ENCODE data around the gene NAE1.
"Not testable (repeated sequence)": the region's sequence is repeated elsewhere in the genome, so short reads cannot be mapped to it uniquely, and the experiment has no call there.

NAE1 gene

GRCh38 chr16:66801320-66802105 lies 29.3 kb downstream of the NAE1 start, which contains the start of gene TERB1:
Gene TERB1, minus strand, starts transcription at chr16:66801584. Its CDS starts 4,786 bp downstream, at chr16:66796798.
- no peak for DNase-seq (ENCODE audit: low spot score)

- no peak for DNase-seq (ENCODE audit: low spot score)
Observed at GRCh38 chr16:66800856-66801255, 29.9 kb downstream of the NAE1 start.

- DNase-seq (ENCODE audit: low spot score): no peak
Observed at GRCh38 chr16:66798161-66798560, 32.6 kb downstream of the NAE1 start.

GRCh38 chr16:66793984-66794383 lies 36.8 kb downstream of the NAE1 start:
- not testable (repeated sequence) for DNase-seq (ENCODE audit: low spot score)

GRCh38 chr16:66790130-66790733 lies 40.5 kb downstream of the NAE1 start:
- DNase-seq (ENCODE audit: low spot score): no peak

GRCh38 chr16:66787427-66787826 lies 43.3 kb downstream of the NAE1 start:
- DNase-seq (ENCODE audit: low spot score): no peak

- DNase-seq (ENCODE audit: low spot score): no peak
Observed at GRCh38 chr16:66786551-66786950, 44.2 kb downstream of the NAE1 start.

- no peak for DNase-seq (ENCODE audit: low spot score)
Observed at GRCh38 chr16:66776457-66776856, 54.3 kb downstream of the NAE1 start.

- DNase-seq (ENCODE audit: low spot score): no peak
Observed at GRCh38 chr16:66774981-66775380, 55.8 kb downstream of the NAE1 start.

GRCh38 chr16:66758086-66758485 lies 72.7 kb downstream of the NAE1 start:
- DNase-seq (ENCODE audit: low spot score): no peak

GRCh38 chr16:66754819-66755218 lies 76.0 kb downstream of the NAE1 start:
- DNase-seq (ENCODE audit: low spot score): no peak

GRCh38 chr16:66754211-66754610 lies 76.6 kb downstream of the NAE1 start:
- no peak for DNase-seq (ENCODE audit: low spot score)

- DNase-seq (ENCODE audit: low spot score): no peak
Observed at GRCh38 chr16:66752958-66753357, 77.8 kb downstream of the NAE1 start.
